ENCODE measurements around the gene TLR3.
"Not testable (repeated sequence)": the region's sequence is repeated elsewhere in the genome, so short reads cannot be mapped to it uniquely, and the experiment has no call there.

TLR3 gene

DNA sequence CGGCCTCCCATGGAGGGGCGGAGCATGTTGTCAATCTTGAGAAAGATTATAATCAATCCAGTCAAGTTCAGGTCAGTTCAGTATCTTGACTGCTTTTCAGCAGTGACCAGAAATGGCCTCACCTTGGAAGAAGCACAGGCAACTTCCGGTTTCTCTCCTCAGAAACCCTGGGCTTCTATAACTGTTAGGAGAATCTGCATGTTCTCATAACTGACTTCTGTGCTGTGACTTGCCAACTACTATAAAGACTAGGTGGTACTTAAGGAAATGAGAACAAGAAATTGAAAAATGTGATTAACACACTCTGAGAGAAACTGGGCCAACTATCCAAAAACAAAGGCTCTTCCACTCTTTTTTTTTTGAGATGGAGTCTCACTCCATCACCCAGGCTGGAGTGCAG is 35.9 kb upstream of the TLR3 start:
- TF ChIP-seq, protein P1, sequence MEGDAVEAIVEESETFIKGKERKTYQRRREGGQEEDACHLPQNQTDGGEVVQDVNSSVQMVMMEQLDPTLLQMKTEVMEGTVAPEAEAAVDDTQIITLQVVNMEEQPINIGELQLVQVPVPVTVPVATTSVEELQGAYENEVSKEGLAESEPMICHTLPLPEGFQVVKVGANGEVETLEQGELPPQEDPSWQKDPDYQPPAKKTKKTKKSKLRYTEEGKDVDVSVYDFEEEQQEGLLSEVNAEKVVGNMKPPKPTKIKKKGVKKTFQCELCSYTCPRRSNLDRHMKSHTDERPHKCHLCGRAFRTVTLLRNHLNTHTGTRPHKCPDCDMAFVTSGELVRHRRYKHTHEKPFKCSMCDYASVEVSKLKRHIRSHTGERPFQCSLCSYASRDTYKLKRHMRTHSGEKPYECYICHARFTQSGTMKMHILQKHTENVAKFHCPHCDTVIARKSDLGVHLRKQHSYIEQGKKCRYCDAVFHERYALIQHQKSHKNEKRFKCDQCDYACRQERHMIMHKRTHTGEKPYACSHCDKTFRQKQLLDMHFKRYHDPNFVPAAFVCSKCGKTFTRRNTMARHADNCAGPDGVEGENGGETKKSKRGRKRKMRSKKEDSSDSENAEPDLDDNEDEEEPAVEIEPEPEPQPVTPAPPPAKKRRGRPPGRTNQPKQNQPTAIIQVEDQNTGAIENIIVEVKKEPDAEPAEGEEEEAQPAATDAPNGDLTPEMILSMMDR (IDR thresholded peaks at IDR 0.05; ENCODE audit: low read depth, low read length): no peak
- H3K4me3 ChIP-seq (ENCODE audit: low read depth, low read length): no peak overlapping the region

DNA sequence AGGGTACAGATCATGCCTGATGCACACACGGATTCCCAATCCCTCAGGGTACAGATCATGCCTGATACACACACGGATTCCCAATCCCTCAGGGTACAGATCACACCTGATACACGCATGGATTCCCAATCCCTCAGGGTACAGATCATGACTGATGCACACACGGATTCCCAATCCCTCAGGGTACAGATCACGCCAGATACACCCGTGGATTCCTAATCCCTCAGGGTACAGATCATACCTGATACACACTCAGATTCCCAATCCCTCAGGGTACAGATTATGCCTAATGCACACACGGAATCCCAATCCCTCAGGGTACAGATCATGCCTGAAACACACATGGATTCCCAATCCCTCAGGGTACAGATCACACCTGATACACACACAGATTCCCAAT is 34.3 kb upstream of the TLR3 start:
- not testable (repeated sequence) for H3K4me3 ChIP-seq (ENCODE audit: low read depth, low read length)

DNA sequence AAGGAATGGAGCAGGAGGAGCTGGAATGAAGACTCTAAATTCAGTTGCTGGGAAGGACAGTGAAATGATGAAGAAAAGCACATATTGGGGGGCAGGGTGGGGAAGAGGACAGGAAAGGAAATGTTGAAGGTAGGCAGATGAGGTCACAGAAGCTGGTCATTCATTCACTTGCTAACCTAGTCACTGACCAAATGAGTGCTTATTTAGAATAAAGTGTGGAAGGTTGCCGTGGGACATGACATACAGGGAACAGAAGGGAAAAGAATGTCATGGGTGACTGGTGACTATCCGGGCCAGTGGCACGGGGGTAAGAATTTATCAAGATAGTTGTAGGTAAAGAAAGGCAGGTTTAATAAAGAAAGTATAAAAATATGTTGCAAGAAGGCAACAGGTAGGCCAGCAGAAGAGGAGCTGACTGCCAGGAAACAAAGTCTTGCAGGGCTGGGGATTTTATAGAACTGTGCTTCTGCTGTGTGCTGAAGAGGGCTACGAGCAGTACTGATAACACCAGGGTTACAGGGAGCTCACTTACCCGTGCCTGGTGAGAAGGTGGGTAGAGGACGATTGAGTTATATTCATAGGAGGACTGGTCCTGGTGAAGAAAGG is 31.9 kb upstream of the TLR3 start:
- H3K4me3 ChIP-seq (ENCODE audit: low read depth, low read length): no peak overlapping the region
- TF ChIP-seq, protein P1 (IDR thresholded peaks at IDR 0.05; ENCODE audit: low read depth, low read length): no peak

DNA sequence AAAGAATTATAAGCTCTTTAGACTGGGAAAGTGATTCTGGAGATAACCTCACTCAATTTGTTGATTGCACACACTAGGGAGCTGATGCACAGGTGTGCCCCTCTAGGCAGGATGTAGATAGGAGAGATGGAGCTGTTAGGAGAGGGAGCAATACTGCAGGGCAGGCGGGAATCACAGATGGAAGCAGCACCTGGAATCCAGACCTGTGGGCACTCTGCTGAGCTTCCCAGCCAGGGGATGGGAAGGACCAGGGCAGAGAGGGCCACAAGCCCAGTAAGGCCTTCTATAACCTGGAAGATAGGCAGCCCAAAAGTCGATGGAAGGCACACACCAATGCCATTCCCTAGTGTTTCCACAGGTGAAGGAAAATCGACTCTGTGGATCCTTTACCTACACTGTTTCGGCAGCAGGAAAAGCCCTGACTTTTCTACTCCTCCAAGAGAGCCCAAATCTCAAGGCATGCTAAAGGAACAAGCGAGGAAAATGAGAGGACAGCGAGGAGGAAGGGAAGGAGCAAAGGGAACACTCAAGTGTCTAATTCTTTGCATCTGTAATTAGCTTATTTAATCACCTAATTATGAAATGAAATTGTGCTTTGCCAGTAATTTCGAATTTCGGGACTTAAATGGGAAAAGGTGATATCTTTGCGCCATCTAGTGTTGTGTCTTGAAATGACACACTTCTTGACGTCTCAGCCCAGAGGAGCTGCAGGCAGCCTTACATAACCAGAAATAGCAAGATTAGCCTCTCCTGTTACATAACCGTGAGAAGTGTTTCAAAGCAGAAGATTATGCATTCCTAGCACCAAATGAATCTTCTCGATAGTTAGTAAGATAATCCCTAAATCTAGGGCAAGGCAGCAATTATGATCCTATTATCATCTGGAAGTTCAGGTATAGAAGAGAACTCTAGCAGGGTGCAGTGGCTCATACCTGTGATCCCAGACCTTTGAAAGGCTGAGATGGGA is 31.0 kb upstream of the TLR3 start:
- TF ChIP-seq, protein P1 (IDR thresholded peaks at IDR 0.05; ENCODE audit: low read depth, low read length): peak; percentile 62
- no peak overlapping the region for H3K4me3 ChIP-seq (ENCODE audit: low read depth, low read length)

DNA sequence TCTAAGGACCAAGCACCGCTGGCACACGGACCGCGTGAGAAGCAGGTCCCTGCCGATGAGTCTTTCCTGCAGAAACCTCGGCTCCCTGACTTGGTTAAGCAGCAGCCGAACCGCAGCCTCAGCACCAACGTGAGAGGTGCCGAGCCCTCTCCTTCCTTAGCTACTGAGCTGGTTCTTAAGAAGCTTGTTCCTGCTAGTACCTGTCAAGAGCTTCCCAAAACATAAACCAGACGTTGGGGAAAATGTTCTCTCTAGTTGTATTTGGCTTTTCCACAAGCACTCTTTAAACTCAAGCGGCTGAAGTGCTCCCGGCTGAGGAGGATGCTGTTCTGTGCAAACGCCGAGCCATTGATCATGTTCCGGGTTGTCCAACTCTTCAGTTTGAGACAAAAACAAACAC is 29.3 kb upstream of the TLR3 start:
- TF ChIP-seq, protein P1 (IDR thresholded peaks at IDR 0.05; ENCODE audit: low read depth, low read length): no peak
- H3K4me3 ChIP-seq (ENCODE audit: low read depth, low read length): no peak overlapping the region

DNA sequence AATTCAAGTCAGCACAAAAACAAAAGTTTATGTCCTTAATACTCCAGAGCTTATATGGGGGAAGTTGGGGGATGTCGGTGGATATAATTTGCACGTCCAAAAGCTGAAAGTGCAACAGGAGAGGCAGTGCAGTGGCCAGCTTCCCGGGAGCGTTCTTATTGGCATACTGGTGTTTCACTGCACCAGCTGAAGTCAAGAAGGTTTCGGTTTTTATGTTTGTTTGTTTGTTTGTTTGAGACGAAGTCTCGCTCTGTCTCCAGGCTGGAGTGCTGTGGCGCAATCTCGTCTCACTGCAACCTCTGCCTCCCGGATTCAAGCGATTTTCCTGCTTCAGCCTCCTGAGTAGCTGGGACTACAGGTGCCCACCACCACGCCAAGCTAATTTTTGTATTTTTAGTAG is 28.6 kb upstream of the TLR3 start:
- H3K4me3 ChIP-seq (ENCODE audit: low read depth, low read length): no peak overlapping the region
- TF ChIP-seq, protein P1 (IDR thresholded peaks at IDR 0.05; ENCODE audit: low read depth, low read length): no peak

DNA sequence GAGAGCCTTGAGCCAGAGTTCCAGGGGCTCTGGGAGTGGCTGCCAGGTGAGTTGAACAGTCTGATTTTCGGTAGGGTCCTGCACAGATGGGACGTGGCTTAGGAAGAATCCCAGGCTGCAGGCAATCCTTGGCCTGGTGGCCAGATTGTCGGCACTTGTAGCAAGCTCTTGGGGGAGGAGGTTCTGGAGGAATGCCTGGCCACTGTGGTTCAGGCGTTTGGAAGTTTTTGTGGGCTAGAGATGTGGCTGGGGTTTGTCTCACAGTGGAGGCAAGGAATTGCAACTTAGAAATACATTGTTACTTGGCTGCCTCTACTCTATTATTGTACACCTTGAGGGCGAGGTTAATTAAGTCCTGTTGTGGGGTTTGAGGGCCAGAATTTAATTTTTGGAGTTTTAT is 21.5 kb upstream of the TLR3 start:
- not testable (repeated sequence) for H3K4me3 ChIP-seq (ENCODE audit: low read depth, low read length)

DNA sequence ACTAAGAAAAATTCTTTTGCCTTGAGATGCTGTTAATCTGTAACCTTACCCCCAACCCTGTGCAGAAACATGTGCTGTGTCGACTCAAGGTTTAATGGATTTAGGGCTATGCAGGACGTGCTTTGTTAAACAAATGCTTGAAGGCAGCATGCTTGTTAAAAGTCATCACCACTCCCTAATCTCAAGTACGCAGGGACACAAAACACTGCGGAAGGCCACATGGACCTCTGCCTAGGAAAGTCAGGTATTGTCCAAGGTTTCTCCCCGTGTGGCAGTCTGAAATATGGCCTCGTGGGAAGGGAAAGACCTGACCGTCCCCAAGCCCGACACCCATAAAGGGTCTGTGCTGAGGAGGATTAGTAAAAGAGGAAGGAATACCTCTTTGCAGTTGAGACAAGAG is 18.8 kb upstream of the TLR3 start:
- not testable (repeated sequence) for H3K4me3 ChIP-seq (ENCODE audit: low read depth, low read length)

DNA sequence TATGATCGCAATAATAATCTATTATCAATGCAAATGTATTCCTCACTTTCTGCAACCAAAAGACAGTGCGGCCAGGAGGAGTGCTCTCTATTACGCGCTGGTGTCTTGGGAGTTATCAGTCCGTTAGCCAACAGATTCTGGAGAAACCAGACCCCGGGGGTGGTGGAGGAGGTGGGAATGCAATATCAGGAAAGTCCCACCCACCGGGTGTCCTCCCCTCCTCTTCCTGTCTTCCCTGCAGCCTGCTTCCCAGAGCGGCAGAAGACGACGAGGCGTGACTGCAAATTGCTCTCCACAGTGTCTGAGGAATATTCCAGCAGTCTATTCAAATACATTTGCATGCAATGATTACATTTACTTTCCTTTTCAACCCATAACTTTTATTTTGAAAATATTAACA is 17.9 kb upstream of the TLR3 start:
- TF ChIP-seq, protein P1 (IDR thresholded peaks at IDR 0.05; ENCODE audit: low read depth, low read length): no peak
- H3K4me3 ChIP-seq (ENCODE audit: low read depth, low read length): no peak overlapping the region
